HCT116 (cell line): Measurements from ENCODE around the gene CHST8. TPM values are rescaled to one million over a fixed set of nuclear protein-coding genes. Genes with fewer than 3 reads are reported as not detected.

Experiments
- ATAC-seq: fragments of 200-7000 bp; cut with Tn5 transposase; 2 replicates; pipeline ENCODE4 v1.9.1; 2020; ENCODE audit warnings: mild to moderate bottlenecking, moderate library complexity
- BruUV-seq: library from RNA; stranded (reverse); fragments of 400-500 nt; replicated peaks from 2 replicates; lab custom pipeline; 2021; lab: Mats Ljungman, UMichigan
- CTCF ChIA-PET: fragments of 300-600 bp; sonication (Branson Sonifier 250); formaldehyde crosslinking; loops from one replicate; lab custom pipeline; 2021; ENCODE audit warnings: antibody characterized with exemption; lab: Charles Lee
- POLR2A ChIA-PET: fragments of 300-600, 350-600 bp; sonication (Branson Sonifier 250); formaldehyde crosslinking; loops from one replicate; lab custom pipeline; 2021; ENCODE audit warnings: antibody characterized with exemption; lab: Charles Lee
- RAD21 ChIA-PET, 2 experiments: fragments of 300-600 bp; sonication (Branson Sonifier 250); formaldehyde crosslinking; loops; one replicate each; lab custom pipeline; 2023; ENCODE audit warnings: low total read pairs in 2 of 2; ENCODE audit not compliant: uncharacterized antibody in 2 of 2, unreplicated experiment in 2 of 2, low non-redundant PET in 1 of 2; lab: Charles Lee
- DNase-seq: peaks from one replicate; pipeline ENCODE4 v3.0.0-alpha.2; 2010; ENCODE audit warnings: low read depth, low spot score
- H2AFZ ChIP-seq: fragments of 200-600 bp; shearing (Covaris generic), sonication (generic); 2 replicates; pipeline ENCODE4 v1.6.1; 2017; ENCODE audit warnings: low read depth, mixed run types, mixed read lengths, antibody characterized with exemption, low read length; ENCODE audit not compliant: poor library complexity, severe bottlenecking
- H3K27ac ChIP-seq: 2 replicates; pipeline ENCODE4 v1.5.1; 2012; ENCODE audit warnings: low read depth, low read length
- H3K27me3 ChIP-seq: fragments of 200-600 bp; sonication (generic); 2 replicates; pipeline ENCODE4 v1.6.1; 2016; ENCODE audit warnings: mixed run types, low read length, mixed read lengths; ENCODE audit not compliant: insufficient read depth
- H3K36me3 ChIP-seq, 2 experiments: fragments of 200-500 bp in 1 of 2; fragments of 200-600 bp in 1 of 2; sonication (Bioruptor generic) in 1 of 2; sonication (generic) in 1 of 2; 2 replicates each; pipeline versions ENCODE4 v1.5.1 to v1.6.1; 2014 to 2016; ENCODE audit warnings: low read length in 2 of 2, inconsistent platforms in 1 of 2, mixed read lengths in 1 of 2, mixed run types in 1 of 2; ENCODE audit not compliant: insufficient read depth in 2 of 2, control insufficient read depth in 1 of 2
- H3K4me1 ChIP-seq, 2 experiments: fragments of 200-600 bp in 1 of 2; sonication (generic) in 1 of 2; 2 replicates each; pipeline versions ENCODE4 v1.5.1 to v1.6.1; 2012 to 2017; ENCODE audit warnings: low read length in 2 of 2, inconsistent platforms in 1 of 2, mild to moderate bottlenecking in 1 of 2, mixed read lengths in 1 of 2, mixed run types in 1 of 2, moderate library complexity in 1 of 2; ENCODE audit not compliant: insufficient read depth in 2 of 2, control insufficient read depth in 1 of 2
- H3K4me2 ChIP-seq: fragments of 200-600 bp; sonication (generic); 2 replicates; pipeline ENCODE4 v1.6.1; 2017; ENCODE audit warnings: mixed run types, low read length, mixed read lengths
- H3K4me3 ChIP-seq, 2 experiments: fragments of 200-600 bp in 1 of 2; sonication (generic) in 1 of 2; replicated peaks in 1 of 2; 2 replicates each; pipeline ENCODE4 v1.5.1; 2011 to 2016; ENCODE audit warnings: low read length in 2 of 2, control low read depth in 1 of 2, low read depth in 1 of 2, mild to moderate bottlenecking in 1 of 2, mixed read lengths in 1 of 2, mixed run types in 1 of 2
- H3K79me2 ChIP-seq: fragments of 200-600 bp; sonication (generic); 2 replicates; pipeline ENCODE4 v1.6.1; 2017; ENCODE audit warnings: mild to moderate bottlenecking, mixed run types, low read length, moderate library complexity, mixed read lengths; ENCODE audit not compliant: insufficient read depth
- H3K9ac ChIP-seq: fragments of 200-600 bp; sonication (generic); 2 replicates; pipeline ENCODE4 v1.6.1; 2016; ENCODE audit warnings: low read length, mixed read lengths
- H3K9me2 ChIP-seq: fragments of 200-600 bp; sonication (generic), shearing (Covaris generic); 2 replicates; pipeline ENCODE4 v1.6.1; 2017; ENCODE audit warnings: mixed run types, mild to moderate bottlenecking, moderate library complexity; ENCODE audit not compliant: insufficient read depth
- H3K9me3 ChIP-seq, 2 experiments: fragments of 200-500 bp in 1 of 2; fragments of 200-600 bp in 1 of 2; sonication (Bioruptor generic) in 1 of 2; sonication (generic) in 1 of 2; 2 replicates each; pipeline ENCODE4 v1.6.1; 2014 to 2017; ENCODE audit warnings: low read length in 2 of 2, mixed read lengths in 2 of 2, inconsistent platforms in 1 of 2, low read depth in 1 of 2, mild to moderate bottlenecking in 1 of 2, mixed run types in 1 of 2, moderate library complexity in 1 of 2; ENCODE audit not compliant: control insufficient read depth in 1 of 2, insufficient read depth in 1 of 2
- H4K20me1 ChIP-seq: fragments of 200-600 bp; sonication (generic), shearing (Covaris generic); 2 replicates; pipeline ENCODE4 v1.6.1; 2017; ENCODE audit warnings: mixed run types, mild to moderate bottlenecking, moderate library complexity; ENCODE audit not compliant: insufficient read depth
- EGR1 ChIP-seq: IDR thresholded peaks from 2 replicates; pipeline ENCODE4 v1.6.1; 2012; ENCODE audit warnings: low read depth
- FOSL1 ChIP-seq: IDR thresholded peaks from 2 replicates; pipeline ENCODE4 v1.6.1; 2012; ENCODE audit warnings: low read depth
- POLR2A ChIP-seq: IDR thresholded peaks from 2 replicates; pipeline ENCODE4 v1.7.0; 2011; ENCODE audit warnings: borderline replicate concordance; ENCODE audit not compliant: insufficient read depth, insufficient read length; ENCODE audit errors: extremely low read depth
- POLR2AphosphoS5 ChIP-seq: IDR thresholded peaks from 2 replicates; pipeline ENCODE4 v1.6.1; 2011; ENCODE audit warnings: mild to moderate bottlenecking, low read depth, low read length, moderate library complexity
- REST ChIP-seq: IDR thresholded peaks from 2 replicates; pipeline ENCODE4 v1.6.1; 2012; ENCODE audit warnings: low read depth
- SP1 ChIP-seq: IDR thresholded peaks from 2 replicates; pipeline ENCODE4 v1.6.1; 2012; ENCODE audit warnings: low read depth
- SRF ChIP-seq: IDR thresholded peaks from 2 replicates; pipeline ENCODE4 v1.6.1; 2012; ENCODE audit warnings: low read depth
- YY1 ChIP-seq: IDR thresholded peaks from 2 replicates; pipeline ENCODE4 v1.6.1; 2011; ENCODE audit warnings: low read length, low read depth, moderate library complexity, mild to moderate bottlenecking; ENCODE audit not compliant: insufficient replicate concordance; ENCODE audit errors: extremely low read depth
- intact Hi-C: fragments of 100-400 bp; cut with micrococcal nuclease; formaldehyde crosslinking; loops from 2 replicates; pipeline ENCODE4 v1.10.0; 2022
- total RNA-seq: library from RNA; stranded (reverse); gene quantifications from one replicate; pipeline ENCODE4 v1.2.1, GENCODE V29; 2021; ENCODE audit not compliant: unreplicated experiment
- TF ChIP-seq, protein P1 (sequence below), 3 experiments: fragments of 200-600 bp in 1 of 3; sonication (generic) in 1 of 3; IDR thresholded peaks in 2 of 3; conservative IDR thresholded peaks in 1 of 3; 2 replicates each; pipeline ENCODE4 v1.5.1; 2012 to 2017; ENCODE audit warnings: low read depth in 2 of 3, low read length in 2 of 3, antibody characterized with exemption in 1 of 3, borderline replicate concordance in 1 of 3, control low read depth in 1 of 3, mild to moderate bottlenecking in 1 of 3, mixed read lengths in 1 of 3, mixed run types in 1 of 3, moderate library complexity in 1 of 3; ENCODE audit not compliant: insufficient read depth in 1 of 3
- TF ChIP-seq, protein P2 (sequence below): IDR thresholded peaks from 2 replicates; pipeline ENCODE4 v1.6.1; 2011; ENCODE audit warnings: mild to moderate bottlenecking, low read length, moderate library complexity; ENCODE audit not compliant: insufficient replicate concordance; ENCODE audit errors: extremely low read depth

CHST8 gene
- total RNA-seq, 1 experiment from 2014 or later, result not detected

GRCh38 chr19:33673996-33674625, 52.4 kb downstream of the CHST8 start:
- no peak overlapping the region for H3K4me3 ChIP-seq
- H3K4me2 ChIP-seq, result no peak overlapping the region
- no peaks in the 10 kb centered on the region for H3K79me2 ChIP-seq
- DNase-seq (no peak), ATAC-seq (no peak)
- BruUV-seq, result no TSS peak
- H3K9ac ChIP-seq, result no peak overlapping the region
- no peak overlapping the region for H2AFZ ChIP-seq
- no peak overlapping the region for H3K27ac ChIP-seq
- H3K27me3 ChIP-seq, result peaks cover 26% of the 10 kb centered on the region
- intact Hi-C loops, result no loop called here
- no peaks in the 10 kb centered on the region for H3K36me3 ChIP-seq
- no peaks in the 10 kb centered on the region for H3K4me1 ChIP-seq
- ChIA-PET POLR2A (no interaction called here), CTCF (no interaction called here), RAD21 (no interaction called here)
- no peaks in the 10 kb centered on the region for H3K9me2 ChIP-seq
- H3K9me3 ChIP-seq, result no peaks in the 10 kb centered on the region
- TF ChIP-seq POLR2A (no peak), REST (no peak), POLR2AphosphoS5 (no peak), EGR1 (no peak), YY1 (no peak), SP1 (no peak), SRF (no peak), FOSL1 (no peak)
- TF ChIP-seq, protein P1, sequence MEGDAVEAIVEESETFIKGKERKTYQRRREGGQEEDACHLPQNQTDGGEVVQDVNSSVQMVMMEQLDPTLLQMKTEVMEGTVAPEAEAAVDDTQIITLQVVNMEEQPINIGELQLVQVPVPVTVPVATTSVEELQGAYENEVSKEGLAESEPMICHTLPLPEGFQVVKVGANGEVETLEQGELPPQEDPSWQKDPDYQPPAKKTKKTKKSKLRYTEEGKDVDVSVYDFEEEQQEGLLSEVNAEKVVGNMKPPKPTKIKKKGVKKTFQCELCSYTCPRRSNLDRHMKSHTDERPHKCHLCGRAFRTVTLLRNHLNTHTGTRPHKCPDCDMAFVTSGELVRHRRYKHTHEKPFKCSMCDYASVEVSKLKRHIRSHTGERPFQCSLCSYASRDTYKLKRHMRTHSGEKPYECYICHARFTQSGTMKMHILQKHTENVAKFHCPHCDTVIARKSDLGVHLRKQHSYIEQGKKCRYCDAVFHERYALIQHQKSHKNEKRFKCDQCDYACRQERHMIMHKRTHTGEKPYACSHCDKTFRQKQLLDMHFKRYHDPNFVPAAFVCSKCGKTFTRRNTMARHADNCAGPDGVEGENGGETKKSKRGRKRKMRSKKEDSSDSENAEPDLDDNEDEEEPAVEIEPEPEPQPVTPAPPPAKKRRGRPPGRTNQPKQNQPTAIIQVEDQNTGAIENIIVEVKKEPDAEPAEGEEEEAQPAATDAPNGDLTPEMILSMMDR (IDR thresholded peaks at IDR 0.05 in 2 of 3, conservative IDR thresholded peaks at IDR 0.05 in 1 of 3; ENCODE audit: borderline replicate concordance in 1 of 3, insufficient read depth in 1 of 3, low read depth in 2 of 3, low read length in 2 of 3), result no peak
- TF ChIP-seq, protein P2, sequence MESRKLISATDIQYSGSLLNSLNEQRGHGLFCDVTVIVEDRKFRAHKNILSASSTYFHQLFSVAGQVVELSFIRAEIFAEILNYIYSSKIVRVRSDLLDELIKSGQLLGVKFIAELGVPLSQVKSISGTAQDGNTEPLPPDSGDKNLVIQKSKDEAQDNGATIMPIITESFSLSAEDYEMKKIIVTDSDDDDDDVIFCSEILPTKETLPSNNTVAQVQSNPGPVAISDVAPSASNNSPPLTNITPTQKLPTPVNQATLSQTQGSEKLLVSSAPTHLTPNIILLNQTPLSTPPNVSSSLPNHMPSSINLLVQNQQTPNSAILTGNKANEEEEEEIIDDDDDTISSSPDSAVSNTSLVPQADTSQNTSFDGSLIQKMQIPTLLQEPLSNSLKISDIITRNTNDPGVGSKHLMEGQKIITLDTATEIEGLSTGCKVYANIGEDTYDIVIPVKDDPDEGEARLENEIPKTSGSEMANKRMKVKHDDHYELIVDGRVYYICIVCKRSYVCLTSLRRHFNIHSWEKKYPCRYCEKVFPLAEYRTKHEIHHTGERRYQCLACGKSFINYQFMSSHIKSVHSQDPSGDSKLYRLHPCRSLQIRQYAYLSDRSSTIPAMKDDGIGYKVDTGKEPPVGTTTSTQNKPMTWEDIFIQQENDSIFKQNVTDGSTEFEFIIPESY, result no peak
- no peaks in the 10 kb centered on the region for H4K20me1 ChIP-seq
